HG02798 (cell line): Measurements from ENCODE around the gene NEDD1.

Experiments used
- ATAC-seq: cut with Tn5 transposase; IDR thresholded peaks from one replicate; pipeline ENCODE4 v1.9.1; 2021; ENCODE audit warnings: mild to moderate bottlenecking; ENCODE audit not compliant: unreplicated experiment, poor library complexity

Gene NEDD1

GRCh38 chr12:96906849-96907670, at the start of gene NEDD1:
Gene NEDD1, plus strand, starts transcription at chr12:96907257. Its CDS starts 2,503 bp downstream, at chr12:96909760.
- peak; percentile 97 for ATAC-seq

- no peak for ATAC-seq
These were observed 48.9 kb upstream of the NEDD1 start for GRCh38 chr12:96858162-96858561.

GRCh38 chr12:96861656-96862055, 45.4 kb upstream of the NEDD1 start:
- no peak for ATAC-seq

- ATAC-seq = no peak
These were observed 44.7 kb upstream of the NEDD1 start for GRCh38 chr12:96862326-96862725.

- no peak for ATAC-seq
These were observed 42.7 kb upstream of the NEDD1 start for GRCh38 chr12:96864335-96864734.

- no peak for ATAC-seq
These were observed 40.1 kb upstream of the NEDD1 start for GRCh38 chr12:96866801-96867590.

GRCh38 chr12:96870946-96871345, 36.1 kb upstream of the NEDD1 start:
- ATAC-seq = no peak

- ATAC-seq = no peak
These were observed 34.1 kb upstream of the NEDD1 start for GRCh38 chr12:96872961-96873360.

- no peak for ATAC-seq
These were observed 32.8 kb upstream of the NEDD1 start for GRCh38 chr12:96874211-96874610.

GRCh38 chr12:96876966-96877365, 30.1 kb upstream of the NEDD1 start:
- no peak for ATAC-seq

- ATAC-seq = no peak
These were observed 28.4 kb upstream of the NEDD1 start for GRCh38 chr12:96878704-96879103.

- ATAC-seq = no peak
These were observed 27.8 kb upstream of the NEDD1 start for GRCh38 chr12:96879301-96879700.

GRCh38 chr12:96880220-96880619, 26.8 kb upstream of the NEDD1 start:
- no peak for ATAC-seq

- no peak for ATAC-seq
These were observed 25.4 kb upstream of the NEDD1 start for GRCh38 chr12:96881608-96882007.

- no peak for ATAC-seq
These were observed 24.2 kb upstream of the NEDD1 start for GRCh38 chr12:96882862-96883261.

- no peak for ATAC-seq
These were observed 23.5 kb upstream of the NEDD1 start for GRCh38 chr12:96883571-96883970.

GRCh38 chr12:96886998-96887677, 19.9 kb upstream of the NEDD1 start:
- no peak for ATAC-seq

- ATAC-seq = no peak
These were observed 17.7 kb upstream of the NEDD1 start for GRCh38 chr12:96889273-96889933.

GRCh38 chr12:96890331-96890730, 16.7 kb upstream of the NEDD1 start:
- ATAC-seq = no peak

- no peak for ATAC-seq
These were observed 15.0 kb upstream of the NEDD1 start for GRCh38 chr12:96892104-96892503.
